A549 (cell line): ENCODE measurements around the gene TMEM108.

Experiments used
- CTCF ChIP-seq: fragments of >200 bp; sonication (Bioruptor Twin); formaldehyde crosslinking; IDR thresholded peaks from 3 replicates; pipeline ENCODE4 v1.5.1; 2016
- HDAC2 ChIP-seq: fragments of 200-600 bp; sonication (generic); IDR thresholded peaks from 2 replicates; pipeline ENCODE4 v1.6.1; 2016
- JUNB ChIP-seq: fragments of >200 bp; sonication (Bioruptor Twin); formaldehyde crosslinking; IDR thresholded peaks from 2 replicates; pipeline ENCODE4 v1.6.1; 2016
- PBX3 ChIP-seq: IDR thresholded peaks from 2 replicates; pipeline ENCODE4 v1.6.1; 2012

GRCh38 chr3:133328373-133328772 lies 290.2 kb downstream of the TMEM108 start:
- TF ChIP-seq CTCF (no peak), JUNB (no peak), HDAC2 (no peak), PBX3 (no peak)
